Adrenal gland (tissue), 5 donors: ENCODE measurements around the gene RIPK1.
"Not testable (repeated sequence)": the region's sequence is repeated elsewhere in the genome, so short reads cannot be mapped to it uniquely, and the experiment has no call there.

Source experiments
- POLR2A ChIP-seq, 2 donors: fragments of 450-650 bp; IDR thresholded peaks; one replicate each; pipeline ENCODE4 v1.6.1; 2017; ENCODE audit warnings: antibody characterized with exemption in 2 of 2, mild to moderate bottlenecking in 2 of 2, moderate library complexity in 1 of 2
- TF ChIP-seq, protein P1 (sequence below), 6 experiments: fragments of 450-650 bp in 4 of 6; fragments of 200-600 bp in 2 of 6; sonication (generic) in 1 of 6; IDR thresholded peaks; 1 replicate in 5 of 6; 2 replicates in 1 of 6; pipeline versions ENCODE4 v1.5.1 to v1.8.0; 2016 to 2021; ENCODE audit warnings: antibody characterized with exemption in 6 of 6, mild to moderate bottlenecking in 2 of 6, moderate library complexity in 1 of 6
- donor health status: DM: no; HTN: no; CAD: no.

DNA sequence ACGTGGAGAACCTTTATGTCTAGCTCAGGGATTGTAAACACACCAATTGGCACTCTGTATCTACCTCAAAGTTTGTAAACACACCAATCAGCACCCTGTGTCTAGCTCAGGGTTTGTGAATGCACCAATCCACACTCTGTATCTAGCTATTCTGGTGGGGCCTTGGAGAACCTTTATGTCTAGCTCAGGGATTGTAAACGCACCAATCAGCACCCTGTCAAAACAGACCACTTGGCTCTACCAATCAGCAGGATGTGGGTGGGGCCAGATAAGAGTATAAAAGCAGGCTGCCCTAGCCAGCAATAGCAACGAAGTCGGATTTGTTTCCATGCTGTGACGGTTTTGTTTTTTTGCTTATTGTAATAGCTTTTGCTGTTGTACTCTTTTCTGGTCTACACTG is 40.1 kb upstream of the RIPK1 start:
- TF ChIP-seq, protein P1, sequence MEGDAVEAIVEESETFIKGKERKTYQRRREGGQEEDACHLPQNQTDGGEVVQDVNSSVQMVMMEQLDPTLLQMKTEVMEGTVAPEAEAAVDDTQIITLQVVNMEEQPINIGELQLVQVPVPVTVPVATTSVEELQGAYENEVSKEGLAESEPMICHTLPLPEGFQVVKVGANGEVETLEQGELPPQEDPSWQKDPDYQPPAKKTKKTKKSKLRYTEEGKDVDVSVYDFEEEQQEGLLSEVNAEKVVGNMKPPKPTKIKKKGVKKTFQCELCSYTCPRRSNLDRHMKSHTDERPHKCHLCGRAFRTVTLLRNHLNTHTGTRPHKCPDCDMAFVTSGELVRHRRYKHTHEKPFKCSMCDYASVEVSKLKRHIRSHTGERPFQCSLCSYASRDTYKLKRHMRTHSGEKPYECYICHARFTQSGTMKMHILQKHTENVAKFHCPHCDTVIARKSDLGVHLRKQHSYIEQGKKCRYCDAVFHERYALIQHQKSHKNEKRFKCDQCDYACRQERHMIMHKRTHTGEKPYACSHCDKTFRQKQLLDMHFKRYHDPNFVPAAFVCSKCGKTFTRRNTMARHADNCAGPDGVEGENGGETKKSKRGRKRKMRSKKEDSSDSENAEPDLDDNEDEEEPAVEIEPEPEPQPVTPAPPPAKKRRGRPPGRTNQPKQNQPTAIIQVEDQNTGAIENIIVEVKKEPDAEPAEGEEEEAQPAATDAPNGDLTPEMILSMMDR (IDR thresholded peaks at IDR 0.05): not testable (repeated sequence)
- TF ChIP-seq POLR2A (IDR thresholded peaks at IDR 0.05): not testable (repeated sequence)
